Suppressor macrophage treated with lipopolysaccharide for 4 hours (primary cell): Measurements from ENCODE around the gene HDAC9.
A peak's percentile ranks its signal among the peaks of the same experiment; 100 is the strongest.

Experiments
- DNase-seq: peaks from one replicate; pipeline ENCODE4 v3.0.0-alpha.2; 2020

Gene HDAC9

GRCh38 chr7:18526368-18526878, 30.9 kb downstream of the HDAC9 start:
- DNase-seq = no peak

GRCh38 chr7:18529239-18529638, 33.7 kb downstream of the HDAC9 start:
- DNase-seq = no peak

GRCh38 chr7:18530224-18531179, 35.0 kb downstream of the HDAC9 start:
- DNase-seq = peak; percentile 54

GRCh38 chr7:18531539-18531938, 36.0 kb downstream of the HDAC9 start:
- DNase-seq = no peak

GRCh38 chr7:18532813-18533212, 37.3 kb downstream of the HDAC9 start:
- no peak for DNase-seq

- DNase-seq = no peak
Measured at GRCh38 chr7:18534481-18534880, 38.9 kb downstream of the HDAC9 start.

- DNase-seq = no peak
Measured at GRCh38 chr7:18535810-18536415, 40.4 kb downstream of the HDAC9 start.

- DNase-seq = no peak
Measured at GRCh38 chr7:18536486-18536885, 40.9 kb downstream of the HDAC9 start.

GRCh38 chr7:18538554-18539250, 43.2 kb downstream of the HDAC9 start:
- DNase-seq = peak; percentile 35

GRCh38 chr7:18540396-18540795, 44.8 kb downstream of the HDAC9 start:
- DNase-seq = no peak

GRCh38 chr7:18541181-18541870, 45.8 kb downstream of the HDAC9 start:
- DNase-seq = no peak

GRCh38 chr7:18541871-18542212, 46.3 kb downstream of the HDAC9 start:
- DNase-seq = no peak

- no peak for DNase-seq
Measured at GRCh38 chr7:18546576-18546975, 51.0 kb downstream of the HDAC9 start.

GRCh38 chr7:18547509-18548187, 52.1 kb downstream of the HDAC9 start:
- DNase-seq = no peak

- no peak for DNase-seq
Measured at GRCh38 chr7:18548534-18548933, 53.0 kb downstream of the HDAC9 start.

- DNase-seq = no peak
Measured at GRCh38 chr7:18550574-18550973, 55.0 kb downstream of the HDAC9 start.

- peak; percentile 49 for DNase-seq
Measured at GRCh38 chr7:18552316-18552916, 56.9 kb downstream of the HDAC9 start.

GRCh38 chr7:18552943-18553604, 57.5 kb downstream of the HDAC9 start:
- peak; percentile 14 for DNase-seq

GRCh38 chr7:18553605-18554003, 58.1 kb downstream of the HDAC9 start:
- no peak for DNase-seq

- DNase-seq = no peak
Measured at GRCh38 chr7:18555120-18555519, 59.6 kb downstream of the HDAC9 start.

- no peak for DNase-seq
Measured at GRCh38 chr7:18555968-18556367, 60.4 kb downstream of the HDAC9 start.
